CD14-positive monocyte (primary cell): ENCODE data around the gene HAL. TPM values are rescaled to one million over a fixed set of nuclear protein-coding genes. Genes with fewer than 3 reads are reported as not detected.

Experiments
- DNase-seq, 3 donors: peaks; one replicate each; pipeline ENCODE4 v3.0.0-alpha.2; 2011 to 2022
- H2AFZ ChIP-seq: 2 replicates; pipeline ENCODE4 v1.6.0; 2012; ENCODE audit warnings: mild to moderate bottlenecking, low read depth, low read length, inconsistent platforms; ENCODE audit not compliant: insufficient read depth, poor library complexity, severe bottlenecking
- H3K27ac ChIP-seq, 2 donors: 1 replicate in 1 of 2; 2 replicates in 1 of 2; pipeline ENCODE4 v1.5.1; 2012 to 2013; ENCODE audit warnings: low read length in 2 of 2, control low read depth in 1 of 2, inconsistent platforms in 1 of 2, low read depth in 1 of 2, mild to moderate bottlenecking in 1 of 2
- H3K27me3 ChIP-seq, 2 donors: one replicate each; pipeline versions ENCODE4 v1.6.0 to v1.6.1; 2011 to 2013; ENCODE audit warnings: low read length in 2 of 2; ENCODE audit not compliant: control insufficient read depth in 2 of 2, insufficient read depth in 2 of 2
- H3K36me3 ChIP-seq, 2 donors: replicated peaks in 1 of 2; 1 replicate in 1 of 2; 2 replicates in 1 of 2; pipeline versions ENCODE4 v1.5.1 to v1.6.1; 2012 to 2013; ENCODE audit warnings: low read length in 2 of 2, control low read depth in 1 of 2, inconsistent platforms in 1 of 2, mild to moderate bottlenecking in 1 of 2; ENCODE audit not compliant: insufficient read depth in 2 of 2, control insufficient read depth in 1 of 2
- H3K4me1 ChIP-seq, 2 donors: 1 replicate in 1 of 2; 2 replicates in 1 of 2; pipeline versions ENCODE4 v1.5.1 to v1.6.1; 2012 to 2013; ENCODE audit warnings: low read length in 2 of 2, control low read depth in 1 of 2, inconsistent platforms in 1 of 2, mild to moderate bottlenecking in 1 of 2, moderate library complexity in 1 of 2; ENCODE audit not compliant: insufficient read depth in 2 of 2, control insufficient read depth in 1 of 2
- H3K4me2 ChIP-seq: replicated peaks from 2 replicates; pipeline ENCODE3; 2012; ENCODE audit warnings: low read length, moderate library complexity, mild to moderate bottlenecking; ENCODE audit not compliant: poor library complexity, severe bottlenecking; ENCODE audit errors: extremely low read depth
- H3K4me3 ChIP-seq, 3 experiments: fragments of 200-600 bp in 1 of 3; sonication (generic) in 1 of 3; replicated peaks in 1 of 3; 1 replicate in 2 of 3; 2 replicates in 1 of 3; pipeline ENCODE4 v1.5.1; 2011 to 2013; ENCODE audit warnings: low read length in 3 of 3, mild to moderate bottlenecking in 3 of 3, control low read depth in 2 of 3, low read depth in 2 of 3, inconsistent platforms in 1 of 3, moderate library complexity in 1 of 3
- H3K79me2 ChIP-seq: 2 replicates; pipeline ENCODE4 v1.6.0; 2012; ENCODE audit warnings: mild to moderate bottlenecking, control low read depth, inconsistent platforms, low read length, moderate library complexity; ENCODE audit not compliant: insufficient read depth
- H3K9ac ChIP-seq: 2 replicates; pipeline ENCODE4 v1.6.0; 2017; ENCODE audit warnings: low read length, mild to moderate bottlenecking; ENCODE audit not compliant: insufficient read depth, poor library complexity, severe bottlenecking
- H3K9me3 ChIP-seq, 2 donors: replicated peaks in 1 of 2; 1 replicate in 1 of 2; 2 replicates in 1 of 2; pipeline versions ENCODE4 v1.5.1 to v1.6.1; 2012 to 2013; ENCODE audit warnings: low read length in 2 of 2, control low read depth in 1 of 2; ENCODE audit not compliant: control insufficient read depth in 1 of 2, insufficient read depth in 1 of 2
- H4K20me1 ChIP-seq: 2 replicates; pipeline ENCODE4 v1.6.0; 2012; ENCODE audit warnings: mild to moderate bottlenecking, low read length, control low read depth, moderate library complexity; ENCODE audit not compliant: insufficient read depth
- H3K27ac Mint-ChIP-seq, 7 donors: one replicate each; pipeline ENCODE4 v1.8.0; 2020; ENCODE audit warnings: mild to moderate bottlenecking in 7 of 7, mixed read lengths in 7 of 7, moderate library complexity in 6 of 7, inconsistent platforms in 2 of 7
- H3K27me3 Mint-ChIP-seq, 3 donors: one replicate each; pipeline ENCODE4 v1.8.0; 2021 to 2022; ENCODE audit warnings: low read depth in 3 of 3, mild to moderate bottlenecking in 3 of 3, mixed read lengths in 3 of 3, moderate library complexity in 3 of 3, inconsistent platforms in 1 of 3
- H3K36me3 Mint-ChIP-seq, 2 donors: one replicate each; pipeline ENCODE4 v1.8.0; 2020; ENCODE audit warnings: mixed read lengths in 2 of 2, inconsistent platforms in 1 of 2, mild to moderate bottlenecking in 1 of 2
- H3K4me1 Mint-ChIP-seq: one replicate; pipeline ENCODE4 v1.8.0; 2020; ENCODE audit warnings: mild to moderate bottlenecking, mixed read lengths
- H3K4me3 Mint-ChIP-seq, 2 donors: one replicate each; pipeline ENCODE4 v1.8.0; 2020; ENCODE audit warnings: mild to moderate bottlenecking in 2 of 2, mixed read lengths in 2 of 2, moderate library complexity in 1 of 2
- H3K9me3 Mint-ChIP-seq, 7 donors: one replicate each; pipeline ENCODE4 v1.8.0; 2020 to 2022; ENCODE audit warnings: mixed read lengths in 7 of 7, mild to moderate bottlenecking in 6 of 7, moderate library complexity in 6 of 7, inconsistent platforms in 2 of 7
- WGBS: methylation state at CpG from one replicate; pipeline ENCODE4 v1.1.5; 2013; ENCODE audit warnings: missing lambda C conversion rate; ENCODE audit not compliant: insufficient coverage; 5-methylcytosine and 5-hydroxymethylcytosine counted together
- intact Hi-C, 2 donors: fragments of 100-400 bp; cut with micrococcal nuclease; formaldehyde crosslinking; loops; one replicate each; pipeline versions ENCODE4 v1.15.0 to v1.15.1; 2023
- polyA plus RNA-seq, 3 donors: library from polyadenylated mRNA; depleted of rRNA in 1 of 3; unstranded in 2 of 3; stranded (reverse) in 1 of 3; fragments of 300-500 nt in 2 of 3; fragments of >200 nt in 1 of 3; fragmentation: Illumina TruSeq in 2 of 3; gene quantifications; 1 replicate in 2 of 3; 2 replicates in 1 of 3; pipeline ENCODE4 v1.2.3, GENCODE V29; 2012 to 2021
- TF ChIP-seq, protein P1 (sequence below): fragments of 200-600 bp; IDR thresholded peaks from one replicate; pipeline ENCODE4 v1.8.0; 2022; ENCODE audit warnings: antibody characterized with exemption, mild to moderate bottlenecking

HAL gene
- polyA plus RNA-seq, 3 donors = 28.0 to 42.0 (median 29.2) TPM

DNA sequence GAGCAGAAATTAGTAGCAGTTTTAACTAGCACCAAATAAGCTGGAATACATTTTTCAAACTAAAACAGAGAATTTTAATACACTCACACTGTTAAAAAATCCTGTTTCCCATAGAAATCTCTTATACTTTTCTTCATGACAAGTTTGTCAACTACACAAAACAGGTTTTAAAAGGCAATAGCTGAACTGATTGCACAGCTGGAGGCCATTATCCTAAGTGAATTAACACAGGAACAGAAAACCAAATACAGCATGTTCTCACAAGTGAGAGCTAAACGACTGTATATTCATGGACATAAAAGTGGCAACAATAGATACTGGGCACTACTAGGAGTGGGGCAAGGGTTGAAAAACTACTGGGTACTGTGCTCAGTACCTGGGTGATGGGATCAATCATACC, 11.6 kb upstream of the HAL start:
- no peak overlapping the region for H3K4me3 Mint-ChIP-seq
- Histone ChIP-seq H3K9me3 (no peaks in the 10 kb centered on the region), H3K27ac (peak overlapping the region in 1 of 2 donors; percentile 8), H3K4me3 (no peak overlapping the region), H3K79me2 (peaks cover 5% of the 10 kb centered on the region), H3K4me2 (no peak overlapping the region), H3K27me3 (no peaks in the 10 kb centered on the region), H3K36me3 (peaks cover 99 to 100% of the 10 kb centered on the region in 2 donors), H4K20me1 (peaks cover 54% of the 10 kb centered on the region), H3K4me1 (no peaks in the 10 kb centered on the region), H2AFZ (no peak overlapping the region), H3K9ac (no peak overlapping the region)
- DNase-seq = no peak
- H3K9me3 Mint-ChIP-seq = no peaks in the 10 kb centered on the region
- TF ChIP-seq, protein P1, sequence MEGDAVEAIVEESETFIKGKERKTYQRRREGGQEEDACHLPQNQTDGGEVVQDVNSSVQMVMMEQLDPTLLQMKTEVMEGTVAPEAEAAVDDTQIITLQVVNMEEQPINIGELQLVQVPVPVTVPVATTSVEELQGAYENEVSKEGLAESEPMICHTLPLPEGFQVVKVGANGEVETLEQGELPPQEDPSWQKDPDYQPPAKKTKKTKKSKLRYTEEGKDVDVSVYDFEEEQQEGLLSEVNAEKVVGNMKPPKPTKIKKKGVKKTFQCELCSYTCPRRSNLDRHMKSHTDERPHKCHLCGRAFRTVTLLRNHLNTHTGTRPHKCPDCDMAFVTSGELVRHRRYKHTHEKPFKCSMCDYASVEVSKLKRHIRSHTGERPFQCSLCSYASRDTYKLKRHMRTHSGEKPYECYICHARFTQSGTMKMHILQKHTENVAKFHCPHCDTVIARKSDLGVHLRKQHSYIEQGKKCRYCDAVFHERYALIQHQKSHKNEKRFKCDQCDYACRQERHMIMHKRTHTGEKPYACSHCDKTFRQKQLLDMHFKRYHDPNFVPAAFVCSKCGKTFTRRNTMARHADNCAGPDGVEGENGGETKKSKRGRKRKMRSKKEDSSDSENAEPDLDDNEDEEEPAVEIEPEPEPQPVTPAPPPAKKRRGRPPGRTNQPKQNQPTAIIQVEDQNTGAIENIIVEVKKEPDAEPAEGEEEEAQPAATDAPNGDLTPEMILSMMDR = no peak
- peaks cover 88 to 95% of the 10 kb centered on the region in 2 donors for H3K36me3 Mint-ChIP-seq
- peaks cover 4% of the 10 kb centered on the region for H3K4me1 Mint-ChIP-seq
- WGBS = no CpG with 5 or more reads among the region's 1 CpG
- intact Hi-C loops = no loop called here
- no peak overlapping the region for H3K27ac Mint-ChIP-seq
- peaks cover 0 to 3% (median 0%) of the 10 kb centered on the region in 3 donors for H3K27me3 Mint-ChIP-seq

DNA sequence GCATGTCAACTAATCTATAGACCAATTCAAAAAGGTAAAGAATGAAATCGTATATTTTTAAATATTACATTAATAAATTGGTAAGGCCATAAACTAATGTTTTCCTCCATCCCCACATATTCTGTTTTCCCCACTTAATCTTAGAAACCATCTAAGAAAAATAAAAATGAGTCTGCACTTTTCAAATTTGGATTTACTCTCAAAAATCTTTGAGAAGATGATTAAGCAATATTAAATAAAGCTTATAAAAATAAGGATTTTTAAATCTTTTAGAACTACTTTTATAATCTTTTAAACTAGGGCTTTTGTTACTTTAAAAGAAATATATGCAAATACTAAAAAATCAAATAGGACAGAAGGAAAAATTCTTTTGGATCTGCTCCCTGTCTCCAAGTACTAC, 10.6 kb upstream of the HAL start:
- peaks cover 83 to 92% of the 10 kb centered on the region in 2 donors for H3K36me3 Mint-ChIP-seq
- no peak overlapping the region for H3K4me3 Mint-ChIP-seq
- no peaks in the 10 kb centered on the region for H3K4me1 ChIP-seq
- no peak overlapping the region for H3K27ac ChIP-seq
- TF ChIP-seq, protein P1 = no peak
- no peaks in the 10 kb centered on the region for H3K27me3 ChIP-seq
- H3K9ac ChIP-seq = no peak overlapping the region
- H3K4me2 ChIP-seq = no peak overlapping the region
- peaks cover 99% of the 10 kb centered on the region in 2 donors for H3K36me3 ChIP-seq
- no peak overlapping the region for H2AFZ ChIP-seq
- intact Hi-C loops = no loop called here
- H3K27ac Mint-ChIP-seq = no peak overlapping the region
- no peak for DNase-seq
- no peak overlapping the region for H3K4me3 ChIP-seq
- WGBS = no CpG with 5 or more reads among the region's 1 CpG
- peaks cover 7% of the 10 kb centered on the region for H3K79me2 ChIP-seq
- H3K4me1 Mint-ChIP-seq = peaks cover 4% of the 10 kb centered on the region
- H4K20me1 ChIP-seq = peaks cover 49% of the 10 kb centered on the region
- no peaks in the 10 kb centered on the region for H3K9me3 Mint-ChIP-seq
- peaks cover 0 to 1% (median 0%) of the 10 kb centered on the region in 3 donors for H3K27me3 Mint-ChIP-seq
- no peaks in the 10 kb centered on the region for H3K9me3 ChIP-seq
